ENCODE data around the gene SLC9A2. TPM values are rescaled to one million over a fixed set of nuclear protein-coding genes. Genes with fewer than 3 reads are reported as not detected.

SLC9A2 gene
- total RNA-seq, 6 experiments from 2014 or later = not detected

GRCh38 chr2:102652126-102652525 is 32.8 kb downstream of the SLC9A2 start:
- TF ChIP-seq CTCF (IDR thresholded peaks at IDR 0.05) = no peak
- no peaks in the 10 kb centered on the region; the same call in 1 of the 2 replicates for H3K9me3 Mint-ChIP-seq
- H3K36me3 Mint-ChIP-seq (ENCODE audit: low read depth) = no peaks in the 10 kb centered on the region
- no peaks in the 10 kb centered on the region for H3K4me1 Mint-ChIP-seq (ENCODE audit: low read depth)
- H3K27ac Mint-ChIP-seq = no peak overlapping the region
- H3K4me3 Mint-ChIP-seq = no peak overlapping the region
- peaks cover 8% of the 10 kb centered on the region for H3K27me3 Mint-ChIP-seq (ENCODE audit: insufficient read depth)
- no peak for DNase-seq

GRCh38 chr2:102657770-102658169 is 38.4 kb downstream of the SLC9A2 start:
- no peak for DNase-seq
- Mint-ChIP-seq H3K27ac (no peak overlapping the region), H3K4me1 (ENCODE audit: low read depth) (no peaks in the 10 kb centered on the region), H3K27me3 (ENCODE audit: insufficient read depth) (peaks cover 6% of the 10 kb centered on the region), H3K36me3 (ENCODE audit: low read depth) (no peaks in the 10 kb centered on the region), H3K9me3 (no peaks in the 10 kb centered on the region), H3K4me3 (no peak overlapping the region)
- TF ChIP-seq CTCF (IDR thresholded peaks at IDR 0.05) = no peak

GRCh38 chr2:102660070-102660469 is 40.7 kb downstream of the SLC9A2 start:
- no peaks in the 10 kb centered on the region for H3K36me3 Mint-ChIP-seq (ENCODE audit: low read depth)
- TF ChIP-seq CTCF (IDR thresholded peaks at IDR 0.05) = no peak
- H3K9me3 Mint-ChIP-seq = no peaks in the 10 kb centered on the region
- no peak overlapping the region for H3K27ac Mint-ChIP-seq
- DNase-seq = no peak
- H3K27me3 Mint-ChIP-seq (ENCODE audit: insufficient read depth) = peaks cover 8% of the 10 kb centered on the region
- H3K4me1 Mint-ChIP-seq (ENCODE audit: low read depth) = no peaks in the 10 kb centered on the region
- H3K4me3 Mint-ChIP-seq = no peak overlapping the region

- no peaks in the 10 kb centered on the region for H3K9me3 Mint-ChIP-seq
- H3K27me3 Mint-ChIP-seq (ENCODE audit: insufficient read depth) = peaks cover 8% of the 10 kb centered on the region
- H3K4me1 Mint-ChIP-seq (ENCODE audit: low read depth) = no peaks in the 10 kb centered on the region
- H3K27ac Mint-ChIP-seq = no peak overlapping the region
- H3K4me3 Mint-ChIP-seq = no peak overlapping the region
- DNase-seq = no peak
- no peaks in the 10 kb centered on the region for H3K36me3 Mint-ChIP-seq (ENCODE audit: low read depth)
- TF ChIP-seq CTCF (IDR thresholded peaks at IDR 0.05) = no peak
Measured at GRCh38 chr2:102660574-102660973, 41.2 kb downstream of the SLC9A2 start.

- DNase-seq = no peak
- Mint-ChIP-seq H3K27me3 (ENCODE audit: insufficient read depth) (peaks cover 8% of the 10 kb centered on the region), H3K4me1 (ENCODE audit: low read depth) (no peaks in the 10 kb centered on the region), H3K27ac (no peak overlapping the region), H3K9me3 (no peaks in the 10 kb centered on the region), H3K4me3 (no peak overlapping the region), H3K36me3 (ENCODE audit: low read depth) (no peaks in the 10 kb centered on the region)
- TF ChIP-seq CTCF (IDR thresholded peaks at IDR 0.05) = no peak
Measured at GRCh38 chr2:102661846-102662245, 42.5 kb downstream of the SLC9A2 start.

- no peak for TF ChIP-seq CTCF (IDR thresholded peaks at IDR 0.05)
- H3K36me3 Mint-ChIP-seq (ENCODE audit: low read depth) = no peaks in the 10 kb centered on the region
Measured at GRCh38 chr2:102662833-102663232, 43.5 kb downstream of the SLC9A2 start.

More at GRCh38 chr2:102662833-102663232, 43.5 kb downstream of the SLC9A2 start:
- DNase-seq = no peak
- H3K9me3 Mint-ChIP-seq = no peaks in the 10 kb centered on the region
- H3K27me3 Mint-ChIP-seq (ENCODE audit: insufficient read depth) = peaks cover 8% of the 10 kb centered on the region
- H3K4me1 Mint-ChIP-seq (ENCODE audit: low read depth) = no peaks in the 10 kb centered on the region
- H3K4me3 Mint-ChIP-seq = no peak overlapping the region
- H3K27ac Mint-ChIP-seq = no peak overlapping the region
